Central memory CD4-positive, alpha-beta T cell (primary cell): ENCODE results near the gene ATL1.
"Not testable (repeated sequence)": the region's sequence is repeated elsewhere in the genome, so short reads cannot be mapped to it uniquely, and the experiment has no call there.

Experiments
- DNase-seq: peaks from one replicate; pipeline ENCODE4 v3.0.0; 2022

Gene ATL1

GRCh38 chr14:50534997-50535396, 24.9 kb upstream of the ATL1 start:
- no peak for DNase-seq

- not testable (repeated sequence) for DNase-seq
Measured at GRCh38 chr14:50538034-50538433, 21.9 kb upstream of the ATL1 start.

- DNase-seq: no peak
Measured at GRCh38 chr14:50539051-50539450, 20.9 kb upstream of the ATL1 start.

DNA sequence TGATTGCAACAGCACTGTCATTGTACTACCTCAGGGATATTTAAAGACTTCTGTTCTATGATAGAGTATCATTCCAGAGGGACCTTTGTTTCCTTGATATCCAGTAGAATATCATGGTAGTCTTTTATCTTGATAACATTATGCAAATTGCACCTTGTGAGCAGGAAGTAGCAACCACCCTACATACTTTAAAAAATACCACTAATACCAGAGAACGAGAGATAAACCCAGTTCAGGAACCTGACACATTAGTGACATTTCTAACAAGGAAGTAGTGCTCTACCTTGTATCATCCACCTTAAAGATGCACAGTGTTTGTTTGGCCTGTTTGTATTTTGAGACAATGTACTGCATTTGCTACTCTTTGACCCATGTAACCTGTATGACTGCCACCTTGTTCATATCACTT, 18.8 kb upstream of the ATL1 start:
- DNase-seq: no peak

DNA sequence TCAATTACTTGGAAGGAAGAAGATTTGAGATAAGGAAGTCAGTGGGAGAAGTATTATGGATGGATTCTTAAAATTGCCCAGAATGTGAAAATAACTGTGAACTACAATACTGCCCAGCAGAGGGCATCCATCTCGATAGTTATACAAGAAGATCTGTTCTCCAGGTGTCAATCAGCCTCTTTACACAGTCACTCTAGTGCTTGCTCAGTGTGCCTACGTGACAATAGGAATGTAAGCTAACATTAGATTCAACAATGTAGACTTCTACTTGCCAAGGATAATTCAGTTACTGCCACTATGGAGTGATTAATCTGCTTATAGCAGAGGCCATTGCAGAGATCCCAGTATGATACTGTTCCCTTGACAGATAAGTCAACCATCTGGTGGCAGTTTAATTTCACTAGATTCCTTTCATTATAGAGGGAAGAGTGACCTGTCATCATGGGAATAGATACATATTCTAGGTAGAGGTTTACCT, 17.0 kb upstream of the ATL1 start:
- DNase-seq: peak; percentile 37

DNA sequence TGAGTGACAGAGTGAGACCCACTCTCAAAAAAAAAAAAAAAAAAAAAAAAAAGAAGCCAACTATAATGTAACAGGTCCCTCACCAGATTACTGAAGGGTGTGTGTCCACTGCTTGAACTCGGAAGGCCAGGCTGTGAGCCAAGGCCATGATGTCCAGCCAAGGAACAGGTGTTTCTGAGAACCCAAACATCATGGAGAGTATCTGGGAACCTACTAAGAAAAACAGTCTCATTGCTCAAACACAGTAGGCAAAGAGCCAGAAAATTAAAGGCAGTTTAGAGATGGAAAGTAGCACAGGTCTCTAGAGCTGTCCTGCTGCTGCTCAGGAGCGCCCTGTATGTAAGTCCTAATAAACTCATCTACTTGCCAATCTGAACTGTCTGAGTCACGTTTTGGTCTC, 15.0 kb upstream of the ATL1 start:
- DNase-seq: no peak

DNA sequence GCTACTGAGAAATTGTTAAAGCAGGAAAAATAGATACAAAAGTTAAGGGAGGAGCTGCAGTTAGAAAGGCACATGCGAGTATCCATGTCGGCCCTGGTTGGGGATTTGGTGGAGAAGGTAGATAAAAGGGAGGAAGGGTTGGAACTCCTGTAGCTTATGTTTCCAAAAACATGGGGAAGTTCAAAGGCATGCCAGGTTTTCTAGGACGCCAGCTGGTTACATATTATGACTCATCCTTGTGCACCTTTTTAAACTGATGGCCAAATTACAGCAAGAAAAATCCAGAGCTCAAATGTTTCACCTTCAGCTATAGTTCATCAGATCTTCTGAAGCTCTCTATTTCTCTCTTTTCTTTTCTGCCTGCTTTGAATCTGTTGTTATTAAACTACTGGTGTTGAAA, 14.3 kb upstream of the ATL1 start:
- DNase-seq: no peak

- DNase-seq: no peak
Measured at GRCh38 chr14:50550294-50550693, 9.7 kb upstream of the ATL1 start.

GRCh38 chr14:50551877-50552276, 8.1 kb upstream of the ATL1 start:
- no peak for DNase-seq

DNA sequence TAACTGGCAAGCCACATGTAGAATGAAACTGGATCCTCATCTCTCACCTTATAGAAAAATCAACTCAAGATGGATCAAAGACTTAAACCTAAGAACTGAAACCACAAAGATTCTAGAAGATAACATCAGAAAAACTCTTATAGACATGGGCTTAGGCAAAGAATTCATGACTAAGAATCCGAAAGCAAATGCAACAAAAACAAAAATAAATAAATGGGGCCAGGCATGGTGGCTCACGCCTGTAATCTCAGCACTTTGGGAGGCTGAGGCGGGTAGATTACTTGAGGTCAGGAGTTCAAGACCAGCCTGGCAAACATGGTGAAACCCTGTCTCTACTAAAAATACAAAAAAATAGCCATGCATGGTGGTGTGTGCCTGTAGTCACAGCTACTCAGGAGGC, 7.1 kb upstream of the ATL1 start:
- peak; percentile 8 for DNase-seq

DNA sequence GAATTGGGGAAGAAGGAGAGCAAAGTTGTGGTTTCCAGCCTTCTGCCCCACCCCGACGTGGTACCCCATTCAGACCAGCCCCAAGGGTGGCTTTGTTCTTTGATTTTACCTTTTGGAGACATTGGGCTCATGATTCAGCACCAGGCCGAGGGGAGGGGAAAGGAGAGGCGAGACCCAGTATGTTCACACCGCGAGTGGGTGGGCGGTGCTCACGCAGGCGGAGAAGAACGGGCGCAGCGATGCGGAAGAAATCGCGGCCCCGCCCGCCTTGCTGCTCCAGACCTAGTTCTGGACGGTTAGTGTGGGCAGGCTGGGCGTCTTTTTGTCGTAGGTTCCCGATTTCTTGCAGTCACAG, 963 bp downstream of the ATL1 start:
- no peak for DNase-seq

- no peak for DNase-seq
Measured at GRCh38 chr14:50562841-50563240, 2.9 kb downstream of the ATL1 start.

- DNase-seq: no peak
Measured at GRCh38 chr14:50569714-50570274, 9.8 kb downstream of the ATL1 start.

- DNase-seq: no peak
Measured at GRCh38 chr14:50573862-50574261, 13.9 kb downstream of the ATL1 start.

- no peak for DNase-seq
Measured at GRCh38 chr14:50575769-50576168, 15.8 kb downstream of the ATL1 start.

DNA sequence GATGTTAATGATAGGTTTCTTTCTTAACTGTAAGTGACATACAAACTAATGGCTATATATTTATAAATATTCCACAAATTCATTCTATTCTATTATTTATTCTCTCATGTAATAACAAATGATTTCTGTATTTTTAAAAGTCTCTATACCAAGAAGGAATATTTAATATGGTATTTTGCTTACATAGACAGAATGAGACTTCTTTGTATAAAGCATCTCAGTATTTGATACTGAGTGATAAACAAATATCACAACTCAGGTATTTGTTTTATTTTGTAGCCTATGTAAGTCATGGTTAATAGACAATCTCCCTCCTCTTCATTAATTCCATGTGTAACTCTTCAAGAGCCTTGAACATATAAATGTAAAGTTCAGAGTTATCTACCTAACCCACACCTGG, 18.0 kb downstream of the ATL1 start:
- DNase-seq: no peak

DNA sequence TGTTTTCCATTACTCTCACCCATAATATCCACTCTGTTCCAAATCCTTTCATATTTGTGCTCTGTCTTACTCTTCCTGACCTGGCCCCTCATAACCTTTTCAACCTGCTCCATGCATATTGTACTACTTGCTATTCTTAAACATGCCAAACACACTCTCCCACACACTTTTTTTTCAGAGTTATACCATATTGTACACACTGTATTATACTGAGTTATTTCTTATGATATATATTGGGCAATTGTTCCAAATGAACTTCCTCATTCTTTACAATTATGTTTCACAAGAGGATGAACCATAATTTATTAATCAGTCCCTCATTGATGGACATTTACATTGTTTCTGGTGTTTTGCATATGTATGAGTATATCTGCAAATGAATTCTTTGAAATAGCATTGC, 18.5 kb downstream of the ATL1 start:
- DNase-seq: no peak

- no peak for DNase-seq
Measured at GRCh38 chr14:50590464-50590863, 30.5 kb downstream of the ATL1 start.

- no peak for DNase-seq
Measured at GRCh38 chr14:50594577-50595316, 34.8 kb downstream of the ATL1 start.

DNA sequence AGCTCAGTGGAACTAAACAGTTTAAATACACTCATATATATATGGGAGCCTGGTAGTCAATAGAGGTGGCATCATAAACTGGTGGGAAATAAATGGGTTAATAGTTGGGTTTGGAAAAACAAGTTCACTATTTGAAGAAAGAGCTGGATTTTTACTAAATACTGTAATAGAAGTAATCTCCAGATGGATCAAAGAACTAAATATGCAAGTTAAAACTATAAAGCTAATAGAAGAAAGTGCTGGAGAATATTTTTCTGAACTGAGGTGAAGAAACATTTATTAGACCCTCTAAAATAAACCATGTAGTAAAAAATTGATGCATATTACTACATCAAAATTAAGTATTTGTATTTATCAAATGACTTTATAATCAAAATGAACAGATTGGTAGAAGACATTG, 38.8 kb downstream of the ATL1 start:
- DNase-seq: no peak

DNA sequence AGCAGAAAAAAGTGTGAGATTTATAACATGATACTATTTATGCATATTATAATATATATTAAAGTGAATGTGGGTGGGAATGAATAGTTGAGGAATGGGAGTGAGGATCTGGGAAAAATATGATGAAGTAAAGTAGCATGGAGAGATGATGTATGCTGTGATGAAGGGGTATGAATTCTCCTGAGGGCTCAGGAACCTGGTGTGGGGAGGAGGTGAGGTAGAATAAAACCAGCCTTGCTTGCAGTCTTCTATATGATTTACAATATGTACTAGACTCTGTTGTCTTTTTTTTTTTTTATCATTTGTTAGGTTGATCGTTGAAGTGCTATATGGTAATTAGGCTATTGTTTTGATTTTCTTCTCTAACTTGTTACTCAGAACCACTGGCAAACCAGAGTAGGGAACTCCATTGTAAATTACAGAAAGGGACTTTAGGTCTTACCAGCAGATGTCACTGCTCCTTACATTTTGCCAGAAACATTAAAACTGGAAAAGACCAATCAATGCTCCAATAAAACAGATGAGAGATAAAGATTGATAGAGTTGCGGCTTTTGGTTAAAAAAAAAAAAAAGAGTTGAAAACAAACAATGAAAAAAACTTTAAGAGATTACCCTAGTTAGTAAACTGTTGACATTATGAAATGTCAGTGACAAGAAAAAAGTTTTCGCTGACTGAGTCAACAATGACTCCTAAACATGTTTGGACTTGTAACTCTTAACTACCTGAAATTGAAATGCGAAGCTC, 39.9 kb downstream of the ATL1 start:
- DNase-seq: no peak

GRCh38 chr14:50600849-50601248, 40.9 kb downstream of the ATL1 start:
- DNase-seq: no peak

- no peak for DNase-seq
Measured at GRCh38 chr14:50601394-50601793, 41.4 kb downstream of the ATL1 start.

- no peak for DNase-seq
Measured at GRCh38 chr14:50602035-50602434, 42.1 kb downstream of the ATL1 start.
